K562 (cell line): ENCODE results near the gene ARHGAP4. TPM values are rescaled to one million over a fixed set of nuclear protein-coding genes. Genes with fewer than 3 reads are reported as not detected.

Experiments used
- CEBPG ChIP-seq, 3 experiments: fragments of 200-800 bp in 1 of 3; sonication (Bioruptor generic) in 1 of 3; sonication (generic) in 1 of 3; formaldehyde crosslinking in 1 of 3; IDR thresholded peaks in 2 of 3; conservative IDR thresholded peaks in 1 of 3; 2 replicates each; pipeline versions ENCODE4 v1.6.1 to v1.8.0; 2016 to 2022; ENCODE audit warnings: missing compliant biosample characterization in 2 of 3, missing genetic modification characterization in 2 of 3, mild to moderate bottlenecking in 1 of 3, missing genetic modification reagents in 1 of 3
- GABPB1 ChIP-seq: sonication (generic); formaldehyde crosslinking; IDR thresholded peaks from 2 replicates; pipeline ENCODE4 v1.8.0; 2022; ENCODE audit warnings: mild to moderate bottlenecking, missing genetic modification reagents
- REST ChIP-seq, 2 experiments: fragments of 450-650 bp; formaldehyde crosslinking in 1 of 2; IDR thresholded peaks; 2 replicates each; pipeline versions ENCODE4 v1.4.0 to v1.6.1; 2014 to 2020; ENCODE audit warnings: mild to moderate bottlenecking in 2 of 2, borderline replicate concordance in 1 of 2, low read depth in 1 of 2
- ZNF592 ChIP-seq: fragments of 450-650 bp; IDR thresholded peaks from 2 replicates; pipeline ENCODE4 v1.6.1; 2017; ENCODE audit warnings: antibody characterized with exemption, mild to moderate bottlenecking
- polyA plus RNA-seq, 8 experiments: library from polyadenylated mRNA; depleted of rRNA in 4 of 8; stranded (reverse) in 5 of 8; unstranded in 3 of 8; fragments of >200 nt; fragmentation: Nextera tagmentation in 2 of 8; fragmentation: Illumina TruSeq in 1 of 8; extraction: Ambion mirVana in 2 of 8; extraction: Trizol in 1 of 8; gene quantifications; 2 replicates each; pipeline versions ENCODE4 v1.2.1 to v1.2.3, GENCODE V29; 2011 to 2014; ENCODE audit warnings: inconsistent platforms in 1 of 8, missing spikeins in 1 of 8
- total RNA-seq, 7 experiments: library from RNA; depleted of rRNA in 6 of 7; stranded (reverse); fragments of >200 nt in 6 of 7; fragmentation: Illumina TruSeq in 2 of 7; extraction: Trizol in 2 of 7; gene quantifications; 2 replicates each; pipeline versions ENCODE4 v1.2.1 to v1.2.3, GENCODE V29; 2011 to 2021; ENCODE audit warnings: low replicate concordance in 1 of 7

The ARHGAP4 gene
- total and polyA plus RNA-seq, 9 of the 15 experiments (the other 6 are each of a cell fraction or from before 2014, with no cell fraction given): 0.30 to 81.8 (median 13.5) TPM

- TF ChIP-seq REST (IDR thresholded peaks at IDR 0.05; ENCODE audit: borderline replicate concordance): peak; percentile 56; the same call in 1 of the 2 replicates
- no peak for TF ChIP-seq REST (CRISPR knock-in tag; IDR thresholded peaks at IDR 0.05; ENCODE audit: low read depth)
- TF ChIP-seq GABPB1 (CRISPR knock-in tag): 0 out of 2 replicates have a peak, but pooled peaks have one; percentile 25
- TF ChIP-seq ZNF592: peak; percentile 42; the same call in 1 of the 2 replicates
- peak; percentile 64; the same call in 1 of the 2 replicates for TF ChIP-seq CEBPG (CRISPR knock-in tag; IDR thresholded peaks at IDR 0.05)
- no peak for TF ChIP-seq CEBPG (tag; conservative IDR thresholded peaks at IDR 0.05 in 1 of 2, IDR thresholded peaks at IDR 0.05 in 1 of 2)
Observed at GRCh38 chrX:153924149-153924861, 1.8 kb downstream of the ARHGAP4 start (continued).
